ENCODE data around the gene UBE2L5. TPM values are rescaled to one million over a fixed set of nuclear protein-coding genes. Genes with fewer than 3 reads are reported as not detected.

The UBE2L5 gene
- total and polyA plus RNA-seq, 2 of the 13 experiments (the other 11 are each of a cell fraction or from before 2014, with no cell fraction given), result 0.13 TPM; not detected in 1

GRCh38 chr13:30406779-30407416 is 15.4 kb upstream of the UBE2L5 start:
- DNase-seq (ENCODE audit: low spot score), result no peak
- Histone ChIP-seq H3K9ac (ENCODE audit: insufficient read depth, low read depth, low read length) (no peak overlapping the region), H3K4me1 (ENCODE audit: insufficient read depth, low read length) (peaks cover 36% of the 10 kb centered on the region), H3K36me3 (replicated peaks in 1 of 2; ENCODE audit: control insufficient read depth in 1 of 2, insufficient read depth in 2 of 2, low read length in 2 of 2) (no peaks in the 10 kb centered on the region), H3K9me3 (ENCODE audit: low read length) (no peaks in the 10 kb centered on the region), H3K27me3 (ENCODE audit: control insufficient read depth in 1 of 2, insufficient read depth in 2 of 2, low read length in 2 of 2) (peaks cover 1 to 32% of the 10 kb centered on the region in 2 experiments; a peak in 3 of 5 replicates), H2AFZ (ENCODE audit: low read length) (no peak overlapping the region), H3K4me2 (ENCODE audit: low read depth, low read length) (0 out of 2 replicates have a peak overlapping the region, but pooled peaks have one; percentile 20), H3K79me2 (ENCODE audit: insufficient read depth, low read length) (no peaks in the 10 kb centered on the region), H4K20me1 (ENCODE audit: insufficient read depth, low read length) (no peaks in the 10 kb centered on the region), H3K4me3 (replicated peaks in 1 of 3; ENCODE audit: insufficient read depth in 1 of 3, low read depth in 2 of 3, low read length in 3 of 3) (no peak overlapping the region), H3K27ac (ENCODE audit: extremely low read length, insufficient read depth, low read length) (no peak overlapping the region)
- ChIA-PET CTCF (ENCODE audit: low intra/inter-chr PET ratio, low total read pairs) (interaction anchor here (1.6 kb wide), 1 partner anchor 55 kb away, joined by 4 read pairs; no protein-coding TSS in a partner anchor), POLR2A (interaction anchor here (1.2 to 1.9 kb wide), 2 partner anchors 12 kb away, joined by 6 to 16 read pairs; no protein-coding TSS in a partner anchor)
- in situ Hi-C loops (cut with HindIII; ENCODE audit: extremely low pct_ligation_motif_present, low pct_unique_long_range_greater_than_20kb) (no loop called here), intact Hi-C loops (cut with micrococcal nuclease; ENCODE audit: unreplicated experiment) (loop anchor here (5.0 kb wide), 2 partner anchors 40 to 55 kb away; no protein-coding TSS in a partner anchor)
- TF ChIP-seq ZNF512 (CRISPR knock-in tag; IDR thresholded peaks at IDR 0.05) (no peak), RFX3 (CRISPR knock-in tag; IDR thresholded peaks at IDR 0.05) (no peak), ZNF709 (CRISPR knock-in tag; IDR thresholded peaks at IDR 0.05) (no peak), SMAD1 (CRISPR knock-in tag; IDR thresholded peaks at IDR 0.05; ENCODE audit: borderline replicate concordance, low read depth) (no peak), PHF5A (CRISPR knock-in tag; IDR thresholded peaks at IDR 0.05; ENCODE audit: low read depth, unreplicated experiment) (no peak), ZNF138 (CRISPR knock-in tag; IDR thresholded peaks at IDR 0.05; ENCODE audit: low read depth) (no peak), ZNF776 (CRISPR knock-in tag; IDR thresholded peaks at IDR 0.05) (no peak)
- ATAC-seq, result no peak
- WGBS (ENCODE audit: low lambda C conversion rate), result 80% methylated on average over 6 of the region's 8 CpGs
- no peak for FAIRE-seq
- BruUV-seq (replicated peaks), result no TSS peak

All from HepG2 (cell line).